ENCODE measurements around the gene PGGHG. TPM values are rescaled to one million over a fixed set of nuclear protein-coding genes. Genes with fewer than 3 reads are reported as not detected.
"Not testable (repeated sequence)": the region's sequence is repeated elsewhere in the genome, so short reads cannot be mapped to it uniquely, and the experiment has no call there.

The PGGHG gene
- polyA plus RNA-seq, 3 donors: 21.5 to 27.7 (median 22.2) TPM

GRCh38 chr11:285021-285893 lies 3.7 kb upstream of the PGGHG start:
- DNase-seq: no peak

GRCh38 chr11:285894-286220 lies 3.1 kb upstream of the PGGHG start:
- no peak for DNase-seq

GRCh38 chr11:286977-287820 lies 1.7 kb upstream of the PGGHG start:
- DNase-seq: not testable (repeated sequence)

- no peak for DNase-seq
Measured at GRCh38 chr11:287821-288477, 977 bp upstream of the PGGHG start.

GRCh38 chr11:289398-289711 lies 429 bp downstream of the PGGHG start:
- DNase-seq: no peak

- DNase-seq: no peak
Measured at GRCh38 chr11:289712-290620, 1.0 kb downstream of the PGGHG start.

- no peak for DNase-seq
Measured at GRCh38 chr11:290621-291231, 1.8 kb downstream of the PGGHG start.

- no peak for DNase-seq
Measured at GRCh38 chr11:291281-292210, 2.6 kb downstream of the PGGHG start.

- DNase-seq: no peak
Measured at GRCh38 chr11:292211-293121, 3.5 kb downstream of the PGGHG start.

- DNase-seq: no peak
Measured at GRCh38 chr11:293271-293851, 4.4 kb downstream of the PGGHG start.

GRCh38 chr11:293852-294661 lies 5.1 kb downstream of the PGGHG start:
- no peak for DNase-seq

GRCh38 chr11:294780-295179 lies 5.9 kb downstream of the PGGHG start:
- DNase-seq: no peak

GRCh38 chr11:295351-296170 lies 6.6 kb downstream of the PGGHG start:
- DNase-seq: no peak

GRCh38 chr11:296171-297050 lies 7.5 kb downstream of the PGGHG start:
- no peak for DNase-seq

- DNase-seq: no peak
Measured at GRCh38 chr11:297051-297585, 8.2 kb downstream of the PGGHG start.

All from renal pelvis (tissue), 4 donors.